GM19240 (cell line): Measurements from ENCODE around the gene DHX32.
"Not testable (repeated sequence)": the region's sequence is repeated elsewhere in the genome, so short reads cannot be mapped to it uniquely, and the experiment has no call there.

Experiments
- DNase-seq: peaks from one replicate; pipeline ENCODE4 v3.0.0; 2011; ENCODE audit warnings: low spot score; ENCODE audit not compliant: insufficient read length

Gene DHX32

GRCh38 chr10:125895130-125896087 is 14.3 kb upstream of the DHX32 start:
- DNase-seq, result not testable (repeated sequence)

DNA sequence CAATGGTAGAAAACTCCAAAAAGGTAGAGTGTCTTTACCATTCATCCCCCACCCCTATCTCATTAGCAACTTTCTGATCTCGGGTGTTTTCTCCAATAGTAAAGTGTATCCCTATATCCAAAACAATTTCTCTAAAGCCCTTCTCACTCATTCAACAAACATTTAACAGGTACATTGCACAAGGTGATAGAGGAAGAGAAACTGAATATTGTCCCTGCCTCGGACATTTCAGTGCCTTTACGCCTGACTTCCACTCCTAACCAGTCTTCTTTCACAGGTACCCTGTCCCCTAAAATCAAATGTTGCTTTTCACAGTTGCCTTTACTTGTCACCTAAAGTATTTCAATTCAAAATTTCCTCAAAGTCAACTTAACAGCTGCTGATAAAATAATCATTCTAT is 13.1 kb upstream of the DHX32 start:
- not testable (repeated sequence) for DNase-seq

- not testable (repeated sequence) for DNase-seq
These were observed 11.3 kb upstream of the DHX32 start for GRCh38 chr10:125892402-125892801.

- DNase-seq, result not testable (repeated sequence)
These were observed 8.3 kb upstream of the DHX32 start for GRCh38 chr10:125889441-125889840.

DNA sequence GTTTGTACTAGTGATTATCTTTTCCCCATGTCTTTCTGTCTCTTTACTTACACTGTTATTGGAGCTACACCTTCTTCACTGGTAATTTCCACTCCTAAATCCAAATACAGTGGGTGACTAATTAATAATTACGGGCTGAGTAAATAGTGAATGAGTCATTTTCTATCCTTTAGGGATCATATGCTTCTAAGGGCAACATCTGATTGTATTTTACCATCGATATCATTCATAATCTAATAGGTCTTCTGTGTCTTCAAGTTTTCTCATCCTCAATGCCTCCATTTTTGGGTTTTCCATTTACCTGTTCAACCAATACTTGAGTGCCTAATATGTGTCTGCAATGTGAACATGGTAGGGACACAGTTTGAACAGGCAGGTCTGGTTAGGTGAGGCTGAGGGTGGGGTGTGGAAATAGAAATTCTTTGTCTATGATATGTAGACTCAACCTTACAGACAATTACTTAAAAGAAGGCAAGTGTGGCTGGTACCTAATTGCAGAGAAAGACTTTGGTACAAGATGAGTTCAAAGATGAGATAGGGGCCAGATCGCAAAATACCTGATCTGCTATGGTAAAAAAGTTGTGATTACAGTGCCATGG is 5.9 kb upstream of the DHX32 start:
- no peak for DNase-seq

DNA sequence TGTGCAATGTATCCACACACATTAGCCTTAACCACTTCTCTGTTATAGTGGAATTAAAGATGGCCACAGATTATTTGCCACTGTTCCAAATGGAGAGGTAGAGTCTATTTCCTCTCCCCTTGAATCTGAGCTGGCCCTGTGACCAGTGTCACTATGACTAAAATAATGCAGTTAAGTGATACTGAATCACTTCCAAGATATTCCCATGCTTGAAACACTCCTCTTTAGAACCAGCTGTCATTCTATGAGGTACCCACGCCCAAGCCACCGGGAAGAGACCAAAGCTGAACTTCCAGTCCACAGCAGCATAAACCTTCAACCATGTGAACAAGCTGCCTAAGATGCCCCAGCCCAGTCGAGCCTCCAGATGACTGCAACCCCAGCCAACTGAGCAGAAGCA is 2.1 kb upstream of the DHX32 start:
- no peak for DNase-seq

GRCh38 chr10:125882596-125882995 is 1.5 kb upstream of the DHX32 start:
- no peak for DNase-seq

- DNase-seq, result no peak
These were observed 373 bp downstream of the DHX32 start for GRCh38 chr10:125880719-125881118.

DNA sequence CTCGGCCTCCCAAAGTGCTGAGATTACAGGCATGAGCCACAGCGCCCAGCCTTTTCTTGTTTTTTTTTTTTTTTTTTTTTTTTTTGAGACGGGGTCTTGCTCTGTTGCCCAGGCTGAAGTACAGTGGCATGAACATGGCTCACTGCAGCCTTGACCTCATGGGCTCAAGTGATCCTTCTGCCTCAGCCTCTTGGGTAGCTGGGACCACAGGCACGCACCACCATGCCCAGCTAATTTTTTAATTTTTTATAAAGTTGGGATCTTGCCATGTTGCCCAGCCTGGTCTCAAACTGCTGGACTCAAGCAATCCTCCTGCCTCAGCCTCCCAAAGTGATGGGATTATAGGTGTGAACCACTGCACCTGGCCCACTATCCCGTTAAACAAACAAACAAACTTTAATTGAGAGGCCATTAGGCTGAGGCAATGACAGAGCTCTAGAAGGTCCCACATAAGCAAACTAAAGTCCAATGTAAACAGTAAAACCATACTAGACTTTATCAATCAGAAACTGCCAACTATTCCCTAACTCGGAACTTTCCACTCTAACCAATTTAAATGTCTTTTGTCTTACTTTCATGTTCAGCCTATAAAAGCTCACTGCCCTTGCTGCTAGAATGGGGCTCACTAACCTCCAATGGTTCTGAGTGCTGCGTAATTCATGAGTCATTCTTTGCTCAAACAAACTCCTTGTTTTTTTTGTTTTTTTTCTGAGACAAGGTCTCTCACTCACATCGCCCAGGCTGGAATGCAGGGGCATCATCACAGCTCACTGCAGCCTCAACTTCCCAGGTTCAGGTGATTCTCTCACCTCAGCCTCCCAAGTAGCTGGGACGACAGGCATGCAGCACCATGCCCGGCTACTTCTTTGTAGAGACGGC is 1.9 kb downstream of the DHX32 start:
- no peak for DNase-seq

GRCh38 chr10:125871338-125871737 is 9.8 kb downstream of the DHX32 start:
- DNase-seq, result no peak

DNA sequence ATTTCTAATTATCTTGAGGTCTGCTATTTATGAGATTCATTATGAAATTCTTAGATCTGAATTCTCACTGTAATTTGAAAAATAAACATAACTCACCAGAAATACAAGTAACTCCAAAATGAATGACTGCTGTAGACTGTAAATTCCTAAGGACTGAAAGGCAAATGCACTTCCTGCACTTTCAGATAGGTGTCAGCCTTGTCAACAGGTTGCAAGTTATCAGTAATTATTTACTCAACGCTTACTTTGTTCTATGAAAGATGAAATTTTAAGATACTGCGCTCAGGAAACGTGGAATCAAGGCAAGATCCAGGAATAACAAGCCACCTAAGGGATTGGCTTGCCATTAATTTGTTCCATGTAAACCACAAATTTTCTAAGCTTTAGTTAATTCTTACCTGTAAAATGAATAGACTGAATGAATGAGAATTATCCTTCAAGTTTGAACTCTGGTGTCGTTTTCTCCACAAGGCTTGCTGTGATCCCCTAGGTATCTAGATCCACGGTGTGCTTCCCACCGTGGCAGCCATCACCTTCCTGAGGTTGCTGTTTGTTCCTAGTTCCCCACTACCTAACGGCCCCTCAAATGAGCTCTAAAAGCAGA is 12.6 kb downstream of the DHX32 start:
- no peak for DNase-seq

- DNase-seq, result no peak
These were observed 14.6 kb downstream of the DHX32 start for GRCh38 chr10:125866421-125867029.

DNA sequence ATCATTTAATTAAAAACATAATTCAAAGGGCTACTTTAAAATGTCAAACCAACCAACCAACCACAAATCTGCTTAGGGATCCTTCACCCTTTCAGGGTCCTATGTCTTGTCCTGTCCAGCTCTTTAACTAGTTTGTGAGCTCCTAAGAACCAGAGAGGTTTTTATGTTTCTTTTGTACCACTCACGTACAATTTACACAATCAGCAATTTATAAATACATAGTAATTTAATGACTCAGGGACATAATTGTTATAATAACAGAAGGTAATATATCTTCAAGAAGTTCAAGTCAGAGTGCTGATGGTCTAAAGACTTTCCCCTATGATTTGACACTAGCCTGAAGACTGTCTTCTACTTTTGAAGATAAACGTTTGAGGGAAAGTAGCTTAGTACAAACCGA is 16.0 kb downstream of the DHX32 start:
- no peak for DNase-seq

DNA sequence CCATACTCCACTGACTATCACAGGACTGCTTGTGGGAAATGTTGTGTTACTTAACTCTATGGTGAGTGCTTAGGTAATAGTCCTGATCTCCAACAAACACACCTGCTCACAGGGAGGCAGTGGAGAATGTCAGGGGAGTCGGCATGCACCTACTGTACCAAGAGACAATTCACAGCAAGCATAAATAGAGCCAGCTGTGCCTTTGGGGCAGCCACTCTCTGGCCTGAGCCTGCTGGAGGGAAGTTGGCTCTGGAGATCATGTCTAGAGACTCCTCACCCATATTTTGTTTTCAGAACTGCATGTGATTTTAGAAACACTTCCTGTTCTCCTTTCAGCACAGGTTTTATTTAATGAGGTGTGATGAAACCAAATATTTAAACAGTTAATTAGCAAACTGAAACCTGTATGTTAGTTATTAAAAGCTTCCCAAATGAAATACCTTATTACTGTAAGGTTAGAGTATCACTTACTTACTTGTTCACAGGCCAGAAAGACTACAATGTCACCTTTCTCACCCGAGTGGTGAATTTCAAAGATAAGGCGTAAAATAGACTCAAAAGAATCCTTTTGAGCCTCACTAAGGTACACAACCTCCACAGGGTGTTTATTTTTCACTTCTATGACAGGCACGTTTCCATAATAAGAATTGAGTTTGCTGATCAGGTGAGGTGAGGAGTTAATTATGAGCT is 21.8 kb downstream of the DHX32 start:
- no peak for DNase-seq

DNA sequence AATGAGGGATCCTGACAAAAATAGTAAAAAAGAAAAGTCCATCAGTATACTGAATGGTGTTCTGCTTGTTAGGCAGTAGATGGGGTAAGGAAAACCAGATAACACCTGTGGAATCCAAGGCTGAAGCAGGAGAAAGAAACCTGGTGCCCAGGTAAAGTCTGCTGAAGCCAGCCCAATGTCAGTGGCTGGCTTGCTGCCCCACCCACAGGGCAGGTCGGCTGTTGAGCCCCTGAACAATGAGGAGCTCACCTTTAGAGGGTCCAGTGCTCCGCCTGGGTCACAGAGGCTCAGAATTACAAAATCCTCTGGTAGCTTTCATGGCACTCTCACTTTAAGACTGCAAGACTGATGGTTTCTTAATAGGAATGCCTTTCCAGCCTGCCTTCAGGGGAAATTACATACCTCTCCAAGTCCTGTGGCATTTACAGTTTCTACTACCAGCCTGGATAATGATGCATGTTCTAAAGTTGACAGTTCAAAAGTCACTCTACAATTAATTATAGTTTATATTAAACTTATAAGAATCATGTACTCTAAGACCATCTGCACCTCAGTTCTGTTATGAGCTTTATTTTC is 23.8 kb downstream of the DHX32 start:
- DNase-seq, result no peak

DNA sequence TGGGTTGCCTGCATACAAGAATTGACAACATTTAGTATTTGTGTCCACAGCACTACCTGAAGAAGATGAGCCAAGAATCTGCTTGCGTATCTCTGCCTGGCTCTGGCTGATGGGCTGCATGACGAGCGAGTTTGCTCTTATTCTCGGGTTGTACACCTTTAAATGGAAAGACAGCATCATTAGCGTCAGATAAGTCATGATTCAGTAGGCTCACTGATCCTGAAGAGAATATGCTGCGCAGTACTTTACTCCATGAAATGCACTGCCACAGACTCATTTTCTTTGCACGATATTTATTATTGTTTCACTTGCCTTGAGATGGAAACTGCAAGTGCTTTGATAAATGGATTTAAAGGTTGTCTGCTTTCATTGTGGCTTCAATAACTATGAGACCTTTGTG is 28.6 kb downstream of the DHX32 start:
- DNase-seq, result no peak

- DNase-seq, result no peak
These were observed 30.0 kb downstream of the DHX32 start for GRCh38 chr10:125850766-125851731.

DNA sequence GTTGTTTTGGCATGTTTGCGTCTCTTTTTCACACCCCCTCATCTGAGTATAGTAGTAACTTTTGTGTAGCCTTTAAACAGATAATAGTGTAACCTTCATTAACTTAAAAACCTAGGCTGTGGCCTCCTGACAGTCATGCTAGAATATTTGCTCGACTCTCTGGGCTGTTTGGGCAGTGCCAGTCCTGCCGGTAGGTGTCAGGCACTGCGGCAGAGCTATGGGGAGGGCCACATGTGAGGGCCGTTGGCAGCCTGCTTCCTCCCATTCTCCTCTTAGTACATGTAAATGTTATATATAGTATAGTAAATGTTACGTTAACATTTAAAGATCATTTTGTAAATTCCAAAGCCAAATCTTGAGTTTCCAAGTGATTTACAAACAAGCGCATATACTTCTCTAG is 31.6 kb downstream of the DHX32 start:
- no peak for DNase-seq

DNA sequence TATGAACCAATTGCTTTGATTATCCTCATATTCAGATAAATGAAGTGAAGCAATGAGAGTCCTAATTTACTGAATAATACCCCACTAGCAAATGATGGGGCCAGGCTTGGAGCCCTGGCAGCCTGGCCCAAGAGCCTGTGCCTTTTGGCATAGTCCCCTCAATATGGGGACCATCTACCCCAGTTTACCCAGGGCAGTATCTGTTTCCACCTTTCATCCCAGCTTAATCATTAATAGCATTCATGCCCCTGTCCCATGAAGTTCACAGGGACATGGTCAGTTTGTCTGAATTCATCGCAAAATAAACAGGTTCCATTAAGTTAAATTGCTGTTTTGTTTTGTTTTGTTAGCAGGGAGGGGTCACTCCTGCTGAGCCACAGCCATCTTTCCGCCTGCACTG is 32.2 kb downstream of the DHX32 start:
- no peak for DNase-seq
